Measurements from ENCODE around the gene PAPPA2. TPM values are rescaled to one million over a fixed set of nuclear protein-coding genes. Genes with fewer than 3 reads are reported as not detected.

The PAPPA2 gene
- total and polyA plus RNA-seq, 2 of the 8 experiments (the other 6 are each of a cell fraction or from before 2014, with no cell fraction given), result 0.08 to 0.88 TPM

DNA sequence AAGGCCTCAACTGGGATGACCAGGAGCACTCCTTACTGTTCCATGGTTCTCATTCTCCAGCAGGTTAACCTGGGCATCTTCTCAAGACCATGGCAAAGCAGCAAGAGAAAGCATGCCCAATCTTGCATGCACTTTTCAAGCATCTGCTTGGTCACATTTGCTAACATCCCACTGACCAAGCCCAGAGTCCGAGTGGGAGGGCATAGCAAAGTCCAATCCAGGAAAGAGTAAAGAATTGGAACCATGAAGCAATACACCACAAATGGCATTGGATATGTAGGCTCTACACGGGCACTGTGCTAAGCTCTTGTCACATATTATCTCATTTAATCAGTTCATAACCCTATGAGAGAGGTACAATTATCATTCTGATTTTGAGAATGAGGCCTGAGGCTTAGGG lies 73.6 kb downstream of the PAPPA2 start:
- no peak overlapping the region for H3K18ac ChIP-seq (ENCODE audit: extremely low read depth, low read length)
- H3K56ac ChIP-seq (replicated peaks; ENCODE audit: insufficient read length, low read depth, low read length), result no peak overlapping the region
- 92% methylated on average over 2 of the region's 2 CpGs; no CpG with 5 or more reads in 1 of the 2 experiments for WGBS, 2 experiments (ENCODE audit: extremely low coverage in 1 of 2, insufficient coverage in 1 of 2, insufficient read length in 1 of 2, insufficient replicate concordance in 2 of 2, low coverage in 1 of 2, low lambda C conversion rate in 2 of 2, missing lambda C conversion rate in 1 of 2)
- H3K9me3 ChIP-seq (ENCODE audit: insufficient read depth in 2 of 2, low read depth in 1 of 2, low read length in 1 of 2), result no peaks in the 10 kb centered on the region
- H3K23ac ChIP-seq (ENCODE audit: insufficient read length), result no peak overlapping the region
- no peak overlapping the region for H3K4me2 ChIP-seq (ENCODE audit: insufficient read depth in 1 of 2, low read depth in 2 of 2, low read length in 2 of 2)
- H2BK5ac ChIP-seq (ENCODE audit: low read depth, low read length), result no peak overlapping the region
- H3K79me1 ChIP-seq (ENCODE audit: low read depth, low read length), result no peaks in the 10 kb centered on the region
- no peak overlapping the region for H3K9ac ChIP-seq (replicated peaks in 1 of 4; ENCODE audit: extremely low read depth in 1 of 4, low read depth in 3 of 4, low read length in 3 of 4)
- FAIRE-seq (no peak), DNase-seq (ENCODE audit: low read depth in 1 of 2, low spot score in 2 of 2) (no peak)
- H3K27ac ChIP-seq (ENCODE audit: low read depth, low read length), result no peak overlapping the region
- no peak overlapping the region for H2BK15ac ChIP-seq (ENCODE audit: low read length)
- no peak overlapping the region for H3K4me3 ChIP-seq (ENCODE audit: extremely low read depth in 1 of 4, insufficient read depth in 2 of 4, low read depth in 3 of 4, low read length in 4 of 4)
- no peak overlapping the region for H3K4ac ChIP-seq (replicated peaks; ENCODE audit: insufficient read length, low read depth, low read length)
- CTCF ChIA-PET (ENCODE audit: partially characterized antibody), result interaction anchor here (1.1 kb wide), 1 partner anchor 13 kb away, joined by 4 read pairs; no protein-coding TSS in a partner anchor
- H2BK12ac ChIP-seq (ENCODE audit: low read depth, low read length), result no peak overlapping the region
- no peaks in the 10 kb centered on the region for H3K27me3 ChIP-seq (replicated peaks in 1 of 4; ENCODE audit: control insufficient read depth in 3 of 4, extremely low read depth in 1 of 4, insufficient read depth in 3 of 4, low read length in 3 of 4)
- no peaks in the 10 kb centered on the region; the same call in 1 of the 2 replicates for H3K23me2 ChIP-seq (ENCODE audit: low read depth, low read length)
- POLR2A ChIA-PET (ENCODE audit: partially characterized antibody), result no interaction called here
- no peak overlapping the region for H4K8ac ChIP-seq (ENCODE audit: extremely low read depth, insufficient read depth, low read length)
- H3K14ac ChIP-seq (ENCODE audit: insufficient read length), result no peak overlapping the region
- H2BK120ac ChIP-seq (replicated peaks; ENCODE audit: low read depth, low read length), result no peak overlapping the region
- no peak overlapping the region for H4K5ac ChIP-seq (ENCODE audit: insufficient read length, low read depth, low read length)
- H4K91ac ChIP-seq (replicated peaks; ENCODE audit: insufficient read length, low read length), result no peak overlapping the region
- H3K36me3 ChIP-seq (ENCODE audit: control insufficient read depth in 2 of 4, insufficient read depth in 4 of 4, low read length in 3 of 4), result no peaks in the 10 kb centered on the region; a peak in 1 of 8 replicates
- no peak overlapping the region for H2BK20ac ChIP-seq (ENCODE audit: low read length)
- H3K79me2 ChIP-seq (ENCODE audit: control insufficient read depth in 1 of 2, insufficient read depth in 2 of 2, low read length in 2 of 2), result no peaks in the 10 kb centered on the region
- no peak overlapping the region for H2AFZ ChIP-seq (ENCODE audit: low read length)
- no peak overlapping the region for H2AK5ac ChIP-seq (ENCODE audit: low read depth, low read length)
- H3K4me1 ChIP-seq (replicated peaks in 1 of 4; ENCODE audit: control insufficient read depth in 3 of 4, insufficient read depth in 4 of 4, low read length in 3 of 4), result peaks cover 0 to 2% (median 0%) of the 10 kb centered on the region in 4 experiments; a peak in 3 of 7 replicates
- TF ChIP-seq ATF2 (IDR thresholded peaks at IDR 0.05; ENCODE audit: low read length) (no peak), POLR2A (IDR thresholded peaks at IDR 0.05; ENCODE audit: control extremely low read depth in 1 of 2, low read depth in 2 of 2, low read length in 2 of 2) (no peak), HDAC6 (IDR thresholded peaks at IDR 0.05; ENCODE audit: low read depth, low read length) (no peak), TCF12 (IDR thresholded peaks at IDR 0.05; ENCODE audit: low read depth, low read length) (no peak), CEBPB (IDR thresholded peaks at IDR 0.05; ENCODE audit: low read depth, low read length) (no peak), SP2 (IDR thresholded peaks at IDR 0.05; ENCODE audit: low read length) (no peak), JUND (IDR thresholded peaks at IDR 0.05; ENCODE audit: low read length) (no peak), SUZ12 (IDR thresholded peaks at IDR 0.05; ENCODE audit: low read length) (no peak), USF2 (IDR thresholded peaks at IDR 0.05; ENCODE audit: low read length) (no peak)
- H4K20me1 ChIP-seq (replicated peaks in 1 of 2; ENCODE audit: control insufficient read depth in 1 of 2, insufficient read depth in 2 of 2, low read length in 2 of 2), result no peaks in the 10 kb centered on the region
